TTC549 (cell line): ENCODE results near the gene FRAS1.
"Not testable (repeated sequence)": the region's sequence is repeated elsewhere in the genome, so short reads cannot be mapped to it uniquely, and the experiment has no call there.

ENCODE experiments used
- FAIRE-seq: peaks from 2 replicates; lab custom pipeline; 2012; peaks lifted over from hg19 to GRCh38; lab: Jason Lieb, UNC

Gene FRAS1

GRCh38 chr4:78057600-78058550 lies 752 bp downstream of the FRAS1 start:
- FAIRE-seq, result no peak

GRCh38 chr4:78058591-78059523 lies 1.7 kb downstream of the FRAS1 start:
- no peak for FAIRE-seq

GRCh38 chr4:78059524-78059889 lies 2.4 kb downstream of the FRAS1 start:
- FAIRE-seq, result no peak

- no peak for FAIRE-seq
These were observed 2.8 kb downstream of the FRAS1 start for GRCh38 chr4:78059938-78060337.

GRCh38 chr4:78061939-78062570 lies 4.9 kb downstream of the FRAS1 start:
- no peak for FAIRE-seq

- FAIRE-seq, result no peak
These were observed 8.5 kb downstream of the FRAS1 start for GRCh38 chr4:78065508-78066192.

GRCh38 chr4:78068481-78068880 lies 11.4 kb downstream of the FRAS1 start:
- FAIRE-seq, result no peak

GRCh38 chr4:78069319-78069718 lies 12.2 kb downstream of the FRAS1 start:
- FAIRE-seq, result no peak

- no peak for FAIRE-seq
These were observed 12.7 kb downstream of the FRAS1 start for GRCh38 chr4:78069859-78070258.

GRCh38 chr4:78070731-78071282 lies 13.7 kb downstream of the FRAS1 start:
- no peak for FAIRE-seq

GRCh38 chr4:78074759-78075158 lies 17.6 kb downstream of the FRAS1 start:
- no peak for FAIRE-seq

GRCh38 chr4:78075986-78076385 lies 18.9 kb downstream of the FRAS1 start:
- FAIRE-seq, result no peak

- FAIRE-seq, result no peak
These were observed 21.0 kb downstream of the FRAS1 start for GRCh38 chr4:78078101-78078500.

GRCh38 chr4:78079726-78080430 lies 22.8 kb downstream of the FRAS1 start:
- no peak for FAIRE-seq

GRCh38 chr4:78081541-78081940 lies 24.4 kb downstream of the FRAS1 start:
- no peak for FAIRE-seq

GRCh38 chr4:78083035-78083434 lies 25.9 kb downstream of the FRAS1 start:
- no peak for FAIRE-seq

- FAIRE-seq, result no peak
These were observed 34.4 kb downstream of the FRAS1 start for GRCh38 chr4:78091534-78091933.

GRCh38 chr4:78092350-78092749 lies 35.2 kb downstream of the FRAS1 start:
- not testable (repeated sequence) for FAIRE-seq

- no peak for FAIRE-seq
These were observed 35.7 kb downstream of the FRAS1 start for GRCh38 chr4:78092850-78093249.

- no peak for FAIRE-seq
These were observed 38.0 kb downstream of the FRAS1 start for GRCh38 chr4:78095081-78095480.

- FAIRE-seq, result no peak
These were observed 41.9 kb downstream of the FRAS1 start for GRCh38 chr4:78099058-78099457.
